ENCODE measurements around the gene CLBA1. TPM values are rescaled to one million over a fixed set of nuclear protein-coding genes. Genes with fewer than 3 reads are reported as not detected.

CLBA1 gene
- total and polyA plus RNA-seq, 2 donors from 2014 or later: 13.2 to 22.6 TPM

- H3K36me3 ChIP-seq (ENCODE audit: control insufficient read depth in 2 of 3, insufficient read depth in 3 of 3, low read length in 3 of 3): no peaks in the 10 kb centered on the region
- no peak overlapping the region for H3K27ac ChIP-seq (ENCODE audit: low read depth in 2 of 2, low read length in 2 of 2)
- no peak overlapping the region for H3K9ac ChIP-seq (ENCODE audit: low read length in 3 of 3)
- peak in 3 of 5 donors; percentile 47 to 93 (median 64) for DNase-seq
- no peak for TF ChIP-seq CTCF (IDR thresholded peaks at IDR 0.05; ENCODE audit: borderline replicate concordance, extremely low read depth, insufficient read depth)
- no peak for FAIRE-seq
- no peak overlapping the region for H3K4me3 ChIP-seq (ENCODE audit: low read length in 3 of 3)
- intact Hi-C loops (cut with DNase I): loop anchor here (10.0 kb wide), 1 partner anchor 71 kb away; no protein-coding TSS in a partner anchor
- no peaks in the 10 kb centered on the region for H3K27me3 ChIP-seq (ENCODE audit: control insufficient read depth, insufficient read depth, low read length)
- no peaks in the 10 kb centered on the region for H3K9me3 ChIP-seq (ENCODE audit: control insufficient read depth in 2 of 3, insufficient read depth in 1 of 3, low read length in 3 of 3)
- peaks cover 0 to 35% (median 5%) of the 10 kb centered on the region in 3 donors for H3K4me1 ChIP-seq (ENCODE audit: control insufficient read depth in 2 of 3, insufficient read depth in 2 of 3, low read depth in 1 of 3, low read length in 3 of 3)
These were observed 12.0 kb upstream of the CLBA1 start for GRCh38 chr14:104973385-104974145.

GRCh38 chr14:104974146-104974541 is 11.4 kb upstream of the CLBA1 start:
- FAIRE-seq: no peak
- Histone ChIP-seq H3K4me1 (ENCODE audit: control insufficient read depth in 2 of 3, insufficient read depth in 2 of 3, low read depth in 1 of 3, low read length in 3 of 3) (peaks cover 0 to 34% (median 5%) of the 10 kb centered on the region in 3 donors), H3K9me3 (ENCODE audit: control insufficient read depth in 2 of 3, insufficient read depth in 1 of 3, low read length in 3 of 3) (no peaks in the 10 kb centered on the region), H3K27ac (ENCODE audit: low read depth in 2 of 2, low read length in 2 of 2) (no peak overlapping the region), H3K4me3 (ENCODE audit: low read length in 3 of 3) (no peak overlapping the region), H3K36me3 (ENCODE audit: control insufficient read depth in 2 of 3, insufficient read depth in 3 of 3, low read length in 3 of 3) (no peaks in the 10 kb centered on the region), H3K27me3 (ENCODE audit: control insufficient read depth, insufficient read depth, low read length) (no peaks in the 10 kb centered on the region), H3K9ac (ENCODE audit: low read length in 3 of 3) (no peak overlapping the region)
- intact Hi-C loops (cut with DNase I): loop anchor here (10.0 kb wide), 1 partner anchor 71 kb away; no protein-coding TSS in a partner anchor
- TF ChIP-seq CTCF (IDR thresholded peaks at IDR 0.05; ENCODE audit: borderline replicate concordance, extremely low read depth, insufficient read depth): no peak
- peak in 2 of 5 donors; percentile 51 to 73 for DNase-seq

- FAIRE-seq (no peak), DNase-seq (peak in 2 of 5 donors; percentile 47 to 71)
- Histone ChIP-seq H3K4me1 (ENCODE audit: control insufficient read depth in 2 of 3, insufficient read depth in 2 of 3, low read depth in 1 of 3, low read length in 3 of 3) (peaks cover 0 to 34% (median 5%) of the 10 kb centered on the region in 3 donors), H3K4me3 (ENCODE audit: low read length in 3 of 3) (no peak overlapping the region), H3K36me3 (ENCODE audit: control insufficient read depth in 2 of 3, insufficient read depth in 3 of 3, low read length in 3 of 3) (no peaks in the 10 kb centered on the region), H3K27ac (ENCODE audit: low read depth in 2 of 2, low read length in 2 of 2) (no peak overlapping the region), H3K9ac (ENCODE audit: low read length in 3 of 3) (no peak overlapping the region), H3K27me3 (ENCODE audit: control insufficient read depth, insufficient read depth, low read length) (peaks cover 2% of the 10 kb centered on the region), H3K9me3 (ENCODE audit: control insufficient read depth in 2 of 3, insufficient read depth in 1 of 3, low read length in 3 of 3) (no peaks in the 10 kb centered on the region)
- intact Hi-C loops (cut with DNase I): loop anchor here (10.0 kb wide), 1 partner anchor 70 kb away; no protein-coding TSS in a partner anchor
- TF ChIP-seq CTCF (IDR thresholded peaks at IDR 0.05; ENCODE audit: borderline replicate concordance, extremely low read depth, insufficient read depth): no peak
These were observed 10.8 kb upstream of the CLBA1 start for GRCh38 chr14:104974665-104975390.
